HG03103 (cell line): ENCODE measurements around the gene XRCC3.

Experiments used
- ATAC-seq: cut with Tn5 transposase; IDR thresholded peaks from one replicate; pipeline ENCODE4 v1.9.1; 2021; ENCODE audit warnings: low read depth; ENCODE audit not compliant: unreplicated experiment

Gene XRCC3

DNA sequence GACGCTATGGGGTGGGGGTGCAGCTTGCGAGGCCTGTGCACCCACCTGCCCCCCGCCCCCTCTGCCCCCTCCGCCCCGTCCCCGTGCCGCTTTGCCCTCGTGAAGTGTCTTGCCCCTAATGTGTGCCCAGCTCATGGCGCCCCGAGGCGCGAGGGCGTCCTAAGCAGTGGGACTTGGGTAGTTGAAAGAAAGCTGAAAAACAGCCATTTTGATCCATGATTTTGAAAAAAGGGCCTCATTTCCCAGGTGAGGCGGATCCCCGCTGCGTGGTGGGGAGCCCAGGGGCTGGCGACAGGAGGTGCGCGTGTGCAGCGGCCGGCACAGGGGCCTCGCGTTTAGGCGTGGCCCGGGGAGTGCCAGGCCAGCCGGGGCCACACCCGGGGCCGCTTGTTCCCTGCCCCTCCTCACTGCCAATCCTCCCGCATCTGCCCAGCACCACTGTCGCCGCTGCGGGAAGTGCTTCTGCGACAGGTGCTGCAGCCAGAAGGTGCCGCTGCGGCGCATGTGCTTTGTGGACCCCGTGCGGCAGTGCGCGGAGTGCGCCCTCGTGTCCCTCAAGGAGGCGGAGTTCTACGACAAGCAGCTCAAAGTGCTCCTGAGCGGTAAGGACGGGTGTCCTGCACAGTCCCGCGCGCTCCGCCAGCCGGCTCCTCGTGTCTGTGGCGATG lies 12.2 kb upstream of the XRCC3 start:
- no peak for ATAC-seq

DNA sequence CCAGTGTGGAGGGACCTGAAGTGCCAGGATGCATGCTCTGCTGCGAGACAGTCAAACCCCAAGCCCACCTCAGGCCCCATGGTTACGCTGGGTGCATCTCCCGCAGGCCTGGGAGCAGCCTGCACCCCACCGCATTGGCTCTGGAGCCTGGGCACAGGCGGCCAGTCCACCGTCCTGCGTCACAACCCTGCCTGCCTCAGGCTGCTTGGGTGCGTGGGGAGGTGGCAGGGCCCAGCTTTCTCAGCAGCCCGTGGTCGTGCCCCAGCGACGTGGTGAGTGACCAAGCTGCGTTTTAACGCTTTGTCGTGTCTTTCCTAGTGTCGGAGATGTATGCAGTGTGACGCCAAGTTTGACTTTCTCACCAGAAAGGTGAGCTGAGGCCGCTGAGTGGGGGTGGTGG lies 11.2 kb upstream of the XRCC3 start:
- no peak for ATAC-seq

DNA sequence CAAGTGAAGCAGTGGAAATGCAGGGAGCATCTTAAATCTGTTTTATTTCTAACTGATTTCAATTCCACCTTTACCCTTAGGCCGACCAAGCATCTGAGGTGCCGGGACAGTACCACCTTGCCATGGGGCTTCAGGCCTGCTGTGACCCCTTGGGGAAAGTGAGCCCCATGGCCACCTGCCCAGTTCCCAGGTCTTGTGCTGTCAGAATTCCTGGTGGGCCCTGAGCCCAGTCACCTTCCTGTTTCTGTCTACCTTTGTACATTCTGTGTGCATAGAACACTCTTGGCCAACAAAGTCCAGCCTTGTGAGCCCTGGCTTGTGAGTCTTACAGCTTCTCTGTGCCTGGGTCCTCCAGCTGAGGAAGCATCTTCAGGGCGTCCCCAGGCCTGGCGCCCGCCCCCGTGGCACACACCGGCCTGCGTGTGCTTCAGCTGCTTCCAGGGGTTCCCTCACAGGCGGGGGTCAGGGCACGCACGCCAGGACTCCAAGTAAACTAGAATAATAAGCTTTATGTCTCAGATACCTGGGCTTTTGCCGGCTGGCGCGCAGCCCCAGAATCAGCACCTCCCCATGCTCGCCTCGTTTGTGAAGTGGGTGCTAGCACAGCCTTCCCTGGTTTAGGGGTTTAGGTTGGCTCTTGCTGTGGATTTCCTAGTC lies 10.6 kb upstream of the XRCC3 start:
- ATAC-seq, result no peak

DNA sequence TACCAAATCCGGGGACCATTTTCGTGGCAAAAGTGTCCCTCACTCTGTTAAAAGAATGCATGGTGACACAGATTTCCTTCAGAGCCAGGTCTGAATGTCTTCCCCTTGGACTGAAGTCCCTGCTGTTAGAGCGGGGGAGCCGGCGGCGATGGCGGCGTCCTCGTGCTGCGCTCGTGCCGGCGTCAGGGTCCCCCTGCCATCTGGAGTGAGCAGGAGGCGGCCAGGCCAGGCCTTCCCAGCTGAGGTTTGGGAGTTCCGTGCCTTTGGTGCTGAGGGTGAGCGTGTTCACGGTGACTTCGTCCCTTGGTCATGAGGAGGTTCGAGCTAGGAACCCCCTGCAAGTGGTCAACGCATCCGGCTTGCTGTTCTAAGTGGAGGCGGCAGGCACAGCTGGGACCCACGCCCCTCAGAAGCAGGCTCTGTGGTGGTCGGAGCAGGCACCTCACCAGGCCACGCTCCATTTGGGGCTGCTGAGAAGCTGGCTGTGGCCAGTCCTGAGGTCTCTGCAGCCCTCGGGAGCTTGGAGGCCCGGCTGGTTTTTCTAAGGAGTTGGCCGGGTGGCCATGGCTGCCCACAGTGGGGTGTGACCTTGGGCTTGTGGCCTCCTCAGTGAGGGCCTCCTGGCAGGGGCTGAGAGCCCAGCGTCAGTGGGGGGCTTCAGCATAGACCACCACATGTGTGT lies 9.9 kb upstream of the XRCC3 start:
- ATAC-seq, result no peak

DNA sequence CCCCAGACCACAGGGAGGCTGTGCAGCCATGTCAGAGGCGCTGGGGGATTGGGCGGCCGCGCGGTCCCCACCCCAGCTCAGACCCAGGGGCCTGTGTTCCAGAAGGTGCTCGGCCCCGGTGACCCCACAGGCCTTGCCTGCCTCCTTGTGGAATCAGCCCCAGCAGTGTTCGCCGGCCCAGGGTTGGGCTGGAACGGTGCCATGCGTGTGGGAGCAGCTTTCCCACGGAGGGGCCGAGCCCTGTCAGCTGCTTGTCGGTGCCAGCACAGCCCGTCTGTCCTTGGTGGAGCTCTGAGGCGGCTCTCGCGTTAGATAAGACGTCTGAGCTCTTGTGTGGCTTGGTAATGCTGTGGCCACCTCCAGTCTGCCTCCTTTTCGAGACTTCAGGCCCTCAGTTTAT lies 8.9 kb upstream of the XRCC3 start:
- no peak for ATAC-seq

DNA sequence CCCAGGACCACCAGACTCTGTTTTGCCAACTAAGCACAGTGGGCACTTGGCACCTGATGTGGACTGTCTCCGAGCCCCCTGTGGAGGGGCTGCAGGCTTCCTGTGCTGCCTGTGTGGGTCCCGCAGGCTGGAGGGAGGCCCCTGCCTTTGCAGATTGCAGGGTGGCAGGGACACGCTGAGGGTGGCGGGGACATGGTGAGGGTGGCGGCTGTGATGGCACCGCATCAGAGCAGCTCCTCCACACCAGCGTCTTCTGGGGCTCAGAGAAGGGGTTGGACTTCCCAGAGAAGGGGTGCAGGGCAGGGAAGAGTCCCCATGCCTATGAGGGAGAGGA lies 8.5 kb upstream of the XRCC3 start:
- ATAC-seq, result no peak

DNA sequence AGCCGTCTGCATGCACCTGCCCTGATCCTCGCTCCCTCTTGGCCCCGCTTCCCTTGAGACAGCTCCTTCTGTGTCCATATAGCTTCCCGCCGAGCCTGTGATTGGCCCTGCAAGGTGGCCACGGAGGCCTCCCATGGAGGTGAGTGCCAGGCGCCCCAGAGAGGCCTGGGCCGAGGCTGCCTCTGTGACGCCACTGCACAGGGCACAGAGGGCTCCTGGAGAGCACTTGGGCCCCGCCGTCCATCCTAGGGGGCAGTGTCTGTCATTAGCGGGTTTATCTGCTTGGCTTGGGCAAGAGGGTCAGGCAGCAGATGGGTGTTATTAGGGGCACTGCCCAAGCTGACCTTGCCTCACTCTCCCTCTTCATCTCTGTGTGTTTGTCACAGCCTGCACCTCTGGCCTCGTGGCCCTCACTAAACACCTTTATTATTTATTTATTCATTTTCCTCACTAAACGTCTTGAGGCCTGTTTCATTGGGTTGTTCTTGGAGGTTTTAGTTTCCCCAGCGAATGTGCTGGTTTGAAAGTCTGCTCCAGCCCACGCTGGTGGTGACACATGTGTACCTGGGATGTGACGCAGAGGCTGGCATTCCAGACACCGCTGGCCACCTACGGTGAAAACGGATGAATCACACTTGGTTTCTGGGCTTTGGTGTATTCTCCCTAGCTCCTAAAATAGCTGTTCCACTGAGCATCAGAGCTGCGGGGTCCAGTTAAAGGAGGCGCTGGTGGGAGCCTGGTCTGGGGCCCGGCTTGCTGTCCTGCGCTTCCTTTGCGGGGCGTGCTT lies 6.3 kb upstream of the XRCC3 start:
- no peak for ATAC-seq

DNA sequence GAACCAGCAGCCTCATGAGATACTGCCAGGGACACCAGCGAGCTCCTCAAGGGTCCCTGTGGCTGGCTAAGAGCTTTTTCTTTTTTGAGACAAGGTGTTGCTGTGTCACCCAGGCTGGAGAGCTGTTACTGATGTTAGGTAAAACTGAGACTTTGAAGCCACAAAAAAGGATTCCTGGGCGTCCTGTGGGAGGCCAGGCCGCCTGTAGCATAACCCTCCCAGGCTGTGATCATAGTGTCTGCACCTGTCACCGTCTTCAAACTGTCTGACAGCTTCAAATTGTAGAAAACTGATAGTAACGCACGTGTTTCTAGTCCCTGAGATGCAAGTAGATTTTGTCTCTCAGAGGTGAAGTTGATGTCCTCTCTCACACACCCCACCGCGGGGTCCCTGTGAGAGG lies 4.5 kb upstream of the XRCC3 start:
- no peak for ATAC-seq

DNA sequence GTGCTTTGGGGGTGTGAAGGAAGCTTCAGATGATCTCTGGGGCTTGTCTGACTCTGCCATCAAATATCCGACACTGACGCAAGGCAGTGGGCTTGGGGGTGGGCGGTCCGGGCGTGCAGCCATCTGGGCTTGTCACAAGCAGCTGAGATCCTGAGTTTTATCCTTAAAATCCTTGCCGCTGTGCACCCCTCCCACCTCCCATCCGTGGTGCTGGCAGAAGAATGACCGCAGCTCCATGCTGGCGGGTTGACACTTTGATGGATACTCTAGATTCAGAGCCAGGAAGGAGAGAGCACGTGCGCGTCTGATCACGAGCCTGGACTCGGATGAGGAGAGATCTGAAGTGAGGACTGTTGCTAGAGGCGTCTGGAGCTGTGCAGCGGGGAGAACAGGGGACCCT lies 3.3 kb upstream of the XRCC3 start:
- no peak for ATAC-seq

DNA sequence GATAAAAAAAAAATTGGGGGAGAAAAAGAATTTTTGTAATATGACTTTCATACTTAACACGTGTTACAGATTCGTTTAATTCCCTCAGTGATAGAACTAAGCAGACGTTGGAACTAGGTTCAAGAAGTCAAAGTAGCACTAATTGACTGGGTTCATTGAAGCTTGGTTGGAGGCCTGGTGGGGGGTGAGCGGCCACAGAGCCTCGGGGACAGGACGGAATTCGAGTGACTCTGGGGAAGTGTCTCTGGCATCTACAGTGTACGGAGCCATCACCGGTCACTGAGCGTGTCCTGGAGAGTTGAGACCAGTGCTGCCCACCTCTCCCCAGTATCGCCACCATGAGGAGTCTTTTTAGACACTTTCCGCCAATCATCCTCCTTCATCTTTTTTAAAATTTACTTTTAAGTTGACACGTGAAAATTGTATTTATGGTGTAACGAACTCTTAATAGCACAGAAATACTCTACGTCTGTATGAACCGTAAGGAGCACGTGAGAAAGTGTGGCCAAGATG lies 1.7 kb upstream of the XRCC3 start:
- no peak for ATAC-seq

DNA sequence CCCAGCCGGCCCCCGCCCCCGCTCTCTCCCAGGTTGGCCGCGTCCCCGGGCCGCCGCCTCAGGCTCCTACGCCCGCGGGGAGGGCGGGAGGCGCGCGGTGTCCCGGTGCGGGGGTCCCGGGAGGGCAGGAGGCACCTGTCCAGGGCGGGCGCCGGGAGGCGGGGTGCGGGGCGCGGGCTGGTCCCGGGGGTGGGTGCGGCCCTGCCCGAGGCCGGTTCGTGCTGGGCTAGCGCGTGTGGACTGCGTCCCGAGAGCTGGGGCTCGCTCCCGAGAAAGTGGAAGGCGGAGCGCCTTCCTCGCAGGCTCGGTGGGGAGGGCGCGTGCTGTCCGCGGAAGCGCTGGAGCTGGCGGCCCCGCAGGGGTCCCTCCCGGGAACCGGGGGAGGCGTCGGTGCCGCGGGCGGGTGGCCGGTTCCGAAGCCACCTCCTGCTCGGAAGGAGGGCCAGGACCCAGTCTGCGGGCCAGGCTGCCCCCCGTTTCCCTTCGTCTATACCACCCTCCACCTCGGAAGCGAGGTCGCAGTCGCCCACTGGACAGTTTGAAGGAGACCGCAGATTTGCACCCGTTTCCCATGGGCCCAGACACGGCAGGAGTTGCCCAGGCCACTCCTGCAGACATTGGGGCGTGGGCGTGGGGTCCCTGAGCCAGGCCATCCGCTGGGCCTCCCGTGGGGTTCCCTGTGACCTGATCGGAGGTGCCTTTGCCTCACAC lies 995 bp upstream of the XRCC3 start:
- no peak for ATAC-seq

DNA sequence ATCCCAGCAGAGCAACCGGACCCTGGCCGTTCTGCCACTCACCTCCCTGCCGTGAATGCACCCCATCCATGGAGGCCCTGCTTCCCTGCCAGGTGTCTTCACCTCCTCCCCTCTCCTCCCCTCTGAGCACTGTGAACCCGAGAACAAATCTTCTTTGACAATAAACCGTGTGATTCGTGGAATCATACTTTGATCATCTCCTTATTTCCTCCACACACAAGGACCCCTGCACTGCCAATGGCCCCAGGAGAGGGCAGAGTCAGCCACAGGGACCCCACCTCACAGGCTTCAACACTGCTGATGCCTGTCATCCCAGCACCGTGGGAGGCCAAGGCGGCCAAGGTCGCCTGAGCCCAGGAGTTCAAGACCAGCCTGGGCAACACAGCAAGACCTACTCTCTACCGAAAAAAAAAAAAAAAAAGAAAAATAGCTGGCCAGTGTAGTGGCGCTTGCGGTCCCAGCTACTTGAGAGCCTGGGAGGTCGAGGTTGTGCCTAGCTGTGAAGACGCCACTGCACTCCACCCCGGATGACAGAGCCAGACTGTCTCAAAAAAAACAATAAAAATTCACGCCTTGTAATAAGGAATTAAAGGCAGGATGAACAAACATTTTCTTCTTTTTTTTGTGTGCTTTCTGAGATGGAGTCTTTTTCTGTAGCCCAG lies 1.1 kb downstream of the XRCC3 start:
- no peak for ATAC-seq

DNA sequence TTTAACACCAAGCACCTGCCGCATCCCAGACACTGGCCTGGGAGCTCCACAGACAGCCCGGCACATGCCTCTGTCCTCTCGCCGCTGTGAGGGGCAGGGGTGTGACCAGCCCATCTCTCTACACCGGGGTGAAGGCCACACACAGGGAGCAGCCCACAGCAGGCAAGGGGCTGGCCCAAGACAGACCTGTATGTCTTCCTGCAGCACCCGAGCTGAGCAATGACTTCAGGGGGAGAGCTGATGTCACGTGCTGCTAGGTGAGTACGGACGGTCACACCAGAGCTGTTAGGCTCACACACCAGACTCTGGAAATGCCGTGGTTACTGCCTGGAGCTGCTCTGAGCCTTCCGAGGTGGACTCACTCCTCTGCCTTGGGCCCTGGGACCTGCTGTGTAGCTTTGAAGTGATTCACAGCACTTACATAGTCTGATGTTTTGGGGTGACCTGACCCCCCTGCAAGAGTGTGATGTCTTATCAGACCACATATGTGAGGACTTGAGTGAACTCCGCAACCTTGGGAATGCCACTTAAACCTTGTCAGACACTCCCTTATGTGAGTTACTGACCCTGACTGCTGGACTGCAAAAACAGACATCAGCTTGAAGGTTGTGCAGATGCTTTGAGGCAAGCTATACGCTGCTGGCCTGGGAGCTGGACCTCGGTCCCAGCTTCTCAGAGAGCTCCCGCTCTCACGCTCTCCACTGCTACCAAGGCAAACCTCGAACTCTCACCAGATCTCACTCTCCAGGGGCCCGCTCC lies 1.8 kb downstream of the XRCC3 start:
- ATAC-seq, result no peak

DNA sequence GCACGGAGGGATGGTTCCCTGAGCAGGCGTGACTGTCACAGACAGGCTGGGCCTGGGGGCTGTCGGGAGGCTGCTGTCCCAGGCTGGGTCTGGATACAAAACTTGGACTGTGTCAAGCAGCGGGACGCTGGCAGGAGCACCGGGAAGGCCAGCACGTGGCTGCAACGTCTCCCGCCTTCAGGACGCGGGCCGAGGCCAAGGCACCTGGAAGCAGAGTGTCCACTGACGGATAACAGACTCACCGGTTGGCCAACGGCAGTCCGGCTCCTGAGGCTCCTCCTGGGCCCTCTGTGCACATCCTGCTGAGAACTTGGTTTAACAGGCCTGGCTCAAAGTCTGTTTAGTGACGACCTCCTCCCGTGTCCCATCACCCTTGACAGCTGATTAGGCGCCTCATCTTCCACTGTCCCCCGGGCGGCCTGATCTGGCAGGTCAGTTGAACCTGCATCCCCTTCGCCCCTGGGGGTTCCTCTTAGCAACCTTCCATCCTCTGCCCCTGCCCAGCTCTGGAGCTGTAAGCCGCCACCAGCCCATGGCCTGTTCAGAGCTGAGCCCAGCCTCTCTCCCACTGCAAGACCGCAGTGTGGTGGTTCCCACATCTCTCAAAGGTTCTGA lies 2.5 kb downstream of the XRCC3 start:
- ATAC-seq, result no peak

DNA sequence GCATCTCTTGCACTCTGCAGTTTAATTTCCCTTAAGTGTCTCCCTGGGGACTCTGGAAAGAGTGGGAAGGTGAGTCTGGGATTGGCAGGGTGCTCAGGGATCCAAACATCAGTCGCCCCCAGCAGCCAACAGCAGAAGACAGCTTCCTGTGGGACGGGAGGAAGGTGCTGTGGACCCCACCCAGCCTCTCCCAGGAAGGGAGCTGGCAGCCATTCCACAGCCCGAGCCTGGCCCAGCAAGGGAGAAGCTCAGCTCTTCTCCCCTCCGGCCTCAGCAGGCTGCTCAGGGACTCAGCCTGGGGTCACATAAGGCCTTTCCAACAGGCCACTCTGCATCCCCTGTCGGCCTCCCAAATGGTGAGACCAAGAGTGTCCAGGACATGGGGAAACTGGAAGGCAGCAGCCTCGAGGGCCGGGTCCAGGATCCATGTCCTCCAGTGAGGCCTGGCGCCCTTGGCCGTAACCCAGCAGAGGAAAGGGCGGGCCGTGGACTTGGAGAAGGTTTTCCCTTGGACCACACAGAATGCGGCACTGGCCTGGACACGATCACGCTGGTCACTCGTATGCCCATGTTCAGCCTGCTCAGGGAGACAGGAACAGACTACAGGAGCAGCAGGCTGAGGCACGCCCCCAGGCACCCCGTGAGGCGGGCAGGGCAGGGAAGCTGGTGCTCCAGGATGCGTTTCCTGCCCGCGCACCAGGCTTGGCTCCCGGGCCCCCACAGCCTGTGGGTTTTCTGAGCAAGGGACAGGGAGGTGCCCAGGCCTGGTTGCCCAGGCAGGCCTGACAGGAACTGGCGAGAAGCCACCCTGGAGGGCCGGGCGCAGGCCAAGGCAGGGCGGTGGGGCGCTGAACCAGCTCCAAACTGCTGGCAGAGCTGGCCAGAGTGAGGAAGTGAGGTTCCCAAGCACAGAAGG lies 3.5 kb downstream of the XRCC3 start:
- ATAC-seq, result no peak

DNA sequence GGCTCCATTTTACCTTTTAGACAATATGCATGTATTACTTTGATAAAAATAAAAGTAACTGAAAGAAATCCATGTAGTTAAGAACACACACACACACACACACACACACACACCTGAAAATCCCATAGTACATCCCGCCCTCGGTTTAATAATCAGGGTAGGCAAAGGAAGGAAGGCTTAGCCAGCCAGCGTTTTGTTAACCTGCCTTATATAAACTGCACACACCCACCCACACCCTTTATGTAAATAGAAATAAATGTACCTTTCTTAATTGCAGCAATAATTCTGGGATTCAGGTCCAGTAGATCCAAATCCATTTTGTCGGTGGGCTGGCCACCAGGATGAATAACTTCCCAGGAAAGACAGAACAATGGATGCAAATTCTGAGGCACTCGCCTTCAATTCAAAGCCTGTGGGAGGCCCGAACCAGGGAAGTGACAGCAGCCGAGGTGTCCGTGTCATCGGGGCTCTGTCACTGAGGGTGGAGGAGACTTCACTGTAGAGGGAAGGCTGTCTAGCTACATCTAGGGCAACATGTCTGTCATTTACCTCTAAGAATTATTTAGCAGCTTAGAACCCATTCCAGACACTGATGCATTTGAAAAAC lies 4.4 kb downstream of the XRCC3 start:
- no peak for ATAC-seq

DNA sequence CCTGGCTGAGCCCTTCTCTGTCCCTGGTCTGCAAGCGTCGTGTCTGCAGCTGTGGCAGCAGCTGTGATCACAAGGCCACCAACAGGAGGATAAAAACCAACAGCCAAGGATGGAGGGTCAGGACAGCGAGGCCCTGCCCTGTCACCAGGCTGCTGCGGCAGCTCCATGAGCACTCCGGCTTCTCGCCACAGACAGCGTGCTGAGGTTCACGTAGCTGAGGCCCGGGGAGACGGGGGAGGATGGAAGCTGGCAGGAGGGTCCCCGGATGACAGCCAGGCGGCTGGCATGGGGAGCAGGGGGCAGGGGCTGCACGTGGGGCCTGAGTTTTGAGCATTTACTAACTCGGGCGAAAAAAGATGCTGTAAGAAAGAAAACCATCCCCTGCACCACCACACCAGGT lies 5.4 kb downstream of the XRCC3 start:
- ATAC-seq, result no peak
